AG09319 (cell line): ENCODE measurements around the gene FANCC.

Source experiments
- DNase-seq: peaks from one replicate; pipeline ENCODE4 v3.0.0-alpha.2; 2010; ENCODE audit warnings: low read depth; ENCODE audit errors: extremely low read depth
- CTCF ChIP-seq: IDR thresholded peaks from 2 replicates; pipeline ENCODE4 v1.5.1; 2011; ENCODE audit warnings: low read depth, mild to moderate bottlenecking, inconsistent platforms, low read length, moderate library complexity

FANCC gene

GRCh38 chr9:95108777-95109176 is 208.7 kb downstream of the FANCC start:
- DNase-seq = no peak
- TF ChIP-seq CTCF = no peak

- TF ChIP-seq CTCF = no peak
Measured at GRCh38 chr9:95107976-95108375, 209.5 kb downstream of the FANCC start.

GRCh38 chr9:95107001-95107749 is 210.3 kb downstream of the FANCC start:
- DNase-seq = no peak
- no peak for TF ChIP-seq CTCF

More at GRCh38 chr9:95107976-95108375, 209.5 kb downstream of the FANCC start:
- no peak for DNase-seq

- DNase-seq = no peak
Measured at GRCh38 chr9:95105519-95106287, 211.8 kb downstream of the FANCC start.

GRCh38 chr9:95104980-95105379 is 212.5 kb downstream of the FANCC start:
- no peak for TF ChIP-seq CTCF
- no peak for DNase-seq

More at GRCh38 chr9:95105519-95106287, 211.8 kb downstream of the FANCC start:
- TF ChIP-seq CTCF = no peak

GRCh38 chr9:95104581-95104960 is 212.9 kb downstream of the FANCC start:
- no peak for DNase-seq
- TF ChIP-seq CTCF = no peak
